Neural cell (in vitro differentiated cells): Measurements from ENCODE around the gene TDRD6.

Source experiments
- EP300 ChIP-seq: fragments of 450-650 bp; conservative IDR thresholded peaks from 2 replicates; pipeline ENCODE4 v1.6.1; 2014; ENCODE audit warnings: antibody characterized with exemption, mild to moderate bottlenecking, moderate library complexity; ENCODE audit not compliant: poor library complexity, severe bottlenecking
- POLR2AphosphoS5 ChIP-seq: IDR thresholded peaks from 2 replicates; pipeline ENCODE4 v1.6.1; 2012
- TF ChIP-seq, protein P1 (sequence below): fragments of 450-650 bp; IDR thresholded peaks from 2 replicates; pipeline ENCODE4 v1.5.1; 2014; ENCODE audit warnings: antibody characterized with exemption, mild to moderate bottlenecking, moderate library complexity; ENCODE audit not compliant: poor library complexity, severe bottlenecking
- TF ChIP-seq, protein P2 (sequence below): IDR thresholded peaks from 2 replicates; pipeline ENCODE4 v1.6.1; 2012; ENCODE audit warnings: borderline replicate concordance

DNA sequence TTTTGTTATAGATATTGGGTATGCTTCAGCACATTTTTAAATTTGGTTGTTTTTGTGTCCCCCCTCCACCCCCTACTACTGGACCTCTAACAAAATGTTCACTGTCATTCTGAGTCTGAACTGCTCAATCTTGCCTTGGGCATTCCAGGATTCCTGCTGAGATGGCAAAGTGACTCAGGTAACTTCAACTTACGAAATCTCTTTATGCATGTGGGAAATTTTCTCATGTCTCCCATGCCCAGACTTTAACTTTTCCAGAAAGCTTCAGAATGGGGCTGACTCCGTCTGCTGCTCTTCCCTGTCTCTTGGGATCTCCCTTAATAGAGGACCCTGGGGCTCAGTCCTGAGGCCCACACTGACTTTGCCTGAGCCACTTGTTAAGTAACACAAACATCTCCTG is 49.0 kb upstream of the TDRD6 start:
- TF ChIP-seq, protein P1, sequence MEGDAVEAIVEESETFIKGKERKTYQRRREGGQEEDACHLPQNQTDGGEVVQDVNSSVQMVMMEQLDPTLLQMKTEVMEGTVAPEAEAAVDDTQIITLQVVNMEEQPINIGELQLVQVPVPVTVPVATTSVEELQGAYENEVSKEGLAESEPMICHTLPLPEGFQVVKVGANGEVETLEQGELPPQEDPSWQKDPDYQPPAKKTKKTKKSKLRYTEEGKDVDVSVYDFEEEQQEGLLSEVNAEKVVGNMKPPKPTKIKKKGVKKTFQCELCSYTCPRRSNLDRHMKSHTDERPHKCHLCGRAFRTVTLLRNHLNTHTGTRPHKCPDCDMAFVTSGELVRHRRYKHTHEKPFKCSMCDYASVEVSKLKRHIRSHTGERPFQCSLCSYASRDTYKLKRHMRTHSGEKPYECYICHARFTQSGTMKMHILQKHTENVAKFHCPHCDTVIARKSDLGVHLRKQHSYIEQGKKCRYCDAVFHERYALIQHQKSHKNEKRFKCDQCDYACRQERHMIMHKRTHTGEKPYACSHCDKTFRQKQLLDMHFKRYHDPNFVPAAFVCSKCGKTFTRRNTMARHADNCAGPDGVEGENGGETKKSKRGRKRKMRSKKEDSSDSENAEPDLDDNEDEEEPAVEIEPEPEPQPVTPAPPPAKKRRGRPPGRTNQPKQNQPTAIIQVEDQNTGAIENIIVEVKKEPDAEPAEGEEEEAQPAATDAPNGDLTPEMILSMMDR: no peak
- TF ChIP-seq, protein P2, sequence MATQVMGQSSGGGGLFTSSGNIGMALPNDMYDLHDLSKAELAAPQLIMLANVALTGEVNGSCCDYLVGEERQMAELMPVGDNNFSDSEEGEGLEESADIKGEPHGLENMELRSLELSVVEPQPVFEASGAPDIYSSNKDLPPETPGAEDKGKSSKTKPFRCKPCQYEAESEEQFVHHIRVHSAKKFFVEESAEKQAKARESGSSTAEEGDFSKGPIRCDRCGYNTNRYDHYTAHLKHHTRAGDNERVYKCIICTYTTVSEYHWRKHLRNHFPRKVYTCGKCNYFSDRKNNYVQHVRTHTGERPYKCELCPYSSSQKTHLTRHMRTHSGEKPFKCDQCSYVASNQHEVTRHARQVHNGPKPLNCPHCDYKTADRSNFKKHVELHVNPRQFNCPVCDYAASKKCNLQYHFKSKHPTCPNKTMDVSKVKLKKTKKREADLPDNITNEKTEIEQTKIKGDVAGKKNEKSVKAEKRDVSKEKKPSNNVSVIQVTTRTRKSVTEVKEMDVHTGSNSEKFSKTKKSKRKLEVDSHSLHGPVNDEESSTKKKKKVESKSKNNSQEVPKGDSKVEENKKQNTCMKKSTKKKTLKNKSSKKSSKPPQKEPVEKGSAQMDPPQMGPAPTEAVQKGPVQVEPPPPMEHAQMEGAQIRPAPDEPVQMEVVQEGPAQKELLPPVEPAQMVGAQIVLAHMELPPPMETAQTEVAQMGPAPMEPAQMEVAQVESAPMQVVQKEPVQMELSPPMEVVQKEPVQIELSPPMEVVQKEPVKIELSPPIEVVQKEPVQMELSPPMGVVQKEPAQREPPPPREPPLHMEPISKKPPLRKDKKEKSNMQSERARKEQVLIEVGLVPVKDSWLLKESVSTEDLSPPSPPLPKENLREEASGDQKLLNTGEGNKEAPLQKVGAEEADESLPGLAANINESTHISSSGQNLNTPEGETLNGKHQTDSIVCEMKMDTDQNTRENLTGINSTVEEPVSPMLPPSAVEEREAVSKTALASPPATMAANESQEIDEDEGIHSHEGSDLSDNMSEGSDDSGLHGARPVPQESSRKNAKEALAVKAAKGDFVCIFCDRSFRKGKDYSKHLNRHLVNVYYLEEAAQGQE: no peak
- TF ChIP-seq POLR2AphosphoS5: no peak
- TF ChIP-seq EP300: no peak
